ENCODE data around the gene TEKT5. TPM values are rescaled to one million over a fixed set of nuclear protein-coding genes. Genes with fewer than 3 reads are reported as not detected.

Gene TEKT5
- total RNA-seq, 1 donor: under 0.01 TPM

- peak overlapping the region; percentile 77 for H3K4me3 ChIP-seq (ENCODE audit: low read depth, low read length)
- no peak for TF ChIP-seq CTCF (IDR thresholded peaks at IDR 0.05; ENCODE audit: insufficient read depth, low read depth, low read length)
Observed at GRCh38 chr16:10580883-10581247, 113.9 kb downstream of the TEKT5 start.

GRCh38 chr16:10579965-10580882 lies 114.5 kb downstream of the TEKT5 start, which contains the start of gene EMP2:
EMP2 (minus strand) TSS chr16:10580598; CDS start chr16:10547617, 32,981 bp downstream.
- peak; percentile 63 for DNase-seq (ENCODE audit: low read depth)
- H3K4me3 ChIP-seq (ENCODE audit: low read depth, low read length): peak within 1 kb of the TSS; percentile 77
- TF ChIP-seq CTCF (IDR thresholded peaks at IDR 0.05; ENCODE audit: insufficient read depth, low read depth, low read length): peak; percentile 58

More at GRCh38 chr16:10580883-10581247, 113.9 kb downstream of the TEKT5 start:
- no peak for DNase-seq (ENCODE audit: low read depth)

DNA sequence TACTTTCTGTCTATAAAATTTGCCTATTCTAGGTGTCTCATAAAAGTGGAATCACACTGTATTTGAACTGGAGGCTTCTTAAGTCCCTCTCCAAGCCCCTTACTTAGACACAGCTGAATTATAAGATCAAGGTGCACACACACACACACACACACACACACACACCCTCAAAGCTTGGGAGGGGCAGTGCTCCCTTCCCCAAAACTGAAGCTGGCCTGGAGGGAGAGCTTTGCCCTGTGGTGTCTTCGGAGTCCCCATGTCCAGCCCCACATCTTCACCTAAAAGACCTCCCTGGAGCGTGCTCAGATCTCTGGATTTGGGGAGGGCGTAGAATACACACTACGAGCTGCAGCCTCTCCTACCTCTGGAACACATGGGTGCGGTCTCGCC lies 115.2 kb downstream of the TEKT5 start:
- no peak for DNase-seq (ENCODE audit: low read depth)
- no peak for TF ChIP-seq CTCF (IDR thresholded peaks at IDR 0.05; ENCODE audit: insufficient read depth, low read depth, low read length)
- H3K4me3 ChIP-seq (ENCODE audit: low read depth, low read length): peak overlapping the region; percentile 77

DNA sequence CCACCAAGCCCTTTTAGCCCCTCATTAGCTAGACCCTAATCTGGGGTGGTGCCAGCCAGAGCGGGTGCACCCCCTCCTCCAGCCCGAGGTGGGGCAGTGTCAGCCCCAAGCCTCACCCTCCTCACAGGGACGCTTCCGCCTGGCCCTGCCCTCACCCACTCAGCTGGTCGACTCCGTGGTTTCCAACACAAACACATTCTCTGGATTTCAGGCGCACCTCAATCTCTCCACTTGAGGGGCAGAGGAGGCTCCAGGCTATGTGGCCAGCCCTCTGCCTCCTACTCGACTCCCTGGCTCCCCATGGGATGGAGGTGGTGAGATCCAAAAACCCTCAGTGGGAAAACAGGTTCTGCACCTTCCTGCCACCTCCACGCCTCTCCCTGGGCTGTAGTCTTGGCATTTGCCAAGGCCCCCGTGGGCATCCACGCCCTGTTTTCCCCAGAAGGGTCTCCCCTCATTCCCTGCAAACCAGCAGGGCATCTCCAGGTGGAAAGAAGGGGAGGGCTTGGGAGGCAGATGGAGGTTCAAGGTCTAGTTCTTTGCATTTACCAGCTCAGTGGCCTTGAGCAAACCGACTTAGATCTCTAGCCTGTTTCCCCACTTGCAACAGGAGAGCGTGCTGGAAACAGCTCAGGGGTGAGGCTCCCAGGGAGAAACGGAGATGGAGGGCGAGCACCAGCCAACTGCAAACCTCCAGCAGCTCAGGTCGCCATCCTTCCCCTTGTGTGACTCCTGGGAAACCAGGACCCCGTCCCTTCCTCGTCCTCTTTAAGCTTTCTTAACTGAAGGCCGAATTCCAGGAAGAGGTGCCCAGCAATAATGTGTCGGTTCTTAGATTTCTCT lies 116.0 kb downstream of the TEKT5 start:
- DNase-seq (ENCODE audit: low read depth): no peak
- no peak overlapping the region for H3K4me3 ChIP-seq (ENCODE audit: low read depth, low read length)
- no peak for TF ChIP-seq CTCF (IDR thresholded peaks at IDR 0.05; ENCODE audit: insufficient read depth, low read depth, low read length)

Small RNA genes within 50 kb of the gene (small RNA-seq; reads per million reads assigned to genes)
- not detected for gene MTND4LP24
- gene MTND6P33: not detected

Other genes starting within 250 kb of the TEKT5 start
- 10.6 and 13.0 TPM in 2 replicates for gene EMP2, start 114.3 kb downstream of the TEKT5 start, total RNA-seq
- 13.0 and 17.7 TPM in 2 replicates for gene NUBP1, start 48.9 kb upstream of the TEKT5 start, total RNA-seq
- gene TVP23A, start 123.9 kb upstream of the TEKT5 start, total RNA-seq: not detected in 2 replicates
- under 0.01 TPM in 1 of 2 replicates, not detected in the other for gene CIITA, start 182.3 kb upstream of the TEKT5 start, total RNA-seq
- 40.2 and 41.2 TPM in 2 replicates for gene DEXI, start 247.5 kb upstream of the TEKT5 start, total RNA-seq
- 28.7 and 32.4 TPM in 2 replicates for gene CLEC16A, start 249.6 kb upstream of the TEKT5 start, total RNA-seq